Measurements from ENCODE around the gene NFIC. TPM values are rescaled to one million over a fixed set of nuclear protein-coding genes. Genes with fewer than 3 reads are reported as not detected.
A peak's percentile ranks its signal among the peaks of the same experiment; 100 is the strongest.
"Not testable (repeated sequence)": the region's sequence is repeated elsewhere in the genome, so short reads cannot be mapped to it uniquely, and the experiment has no call there.

The NFIC gene
- total RNA-seq, 1 donor from 2014 or later, result 8.4 TPM

- Histone ChIP-seq H3K36me3 (ENCODE audit: control insufficient read depth in 3 of 3, insufficient read depth in 3 of 3, low read length in 3 of 3) (peaks cover 2 to 8% (median 8%) of the 10 kb centered on the region in 3 donors), H3K27ac (ENCODE audit: low read depth, low read length) (peak overlapping the region; percentile 36), H3K4me3 (ENCODE audit: low read length in 3 of 3) (peak overlapping the region; percentile 75 to 87 (median 84)), H3K9ac (ENCODE audit: low read depth in 1 of 3, low read length in 3 of 3) (peak overlapping the region; percentile 77 to 90 (median 89)), H3K27me3 (ENCODE audit: control insufficient read depth in 3 of 3, insufficient read depth in 3 of 3, low read length in 3 of 3) (no peaks in the 10 kb centered on the region), H3K4me1 (ENCODE audit: control insufficient read depth in 3 of 3, insufficient read depth in 3 of 3, low read length in 3 of 3) (peaks cover 18 to 43% (median 22%) of the 10 kb centered on the region in 3 donors), H3K9me3 (ENCODE audit: control insufficient read depth in 3 of 3, low read length in 3 of 3) (no peaks in the 10 kb centered on the region)
These were observed 141.2 kb downstream of the NFIC start for GRCh38 chr19:3507371-3508120.

GRCh38 chr19:3508121-3508661, 141.8 kb downstream of the NFIC start:
- not testable (repeated sequence) for H3K4me3 ChIP-seq (ENCODE audit: low read length in 3 of 3)
- H3K4me1 ChIP-seq (ENCODE audit: control insufficient read depth in 3 of 3, insufficient read depth in 3 of 3, low read length in 3 of 3), result peaks cover 19 to 47% (median 23%) of the 10 kb centered on the region in 3 donors

GRCh38 chr19:3508771-3509535, 142.6 kb downstream of the NFIC start:
- Histone ChIP-seq H3K27ac (ENCODE audit: low read depth, low read length) (no peak overlapping the region), H3K9ac (ENCODE audit: low read depth in 1 of 3, low read length in 3 of 3) (no peak overlapping the region), H3K9me3 (ENCODE audit: control insufficient read depth in 3 of 3, low read length in 3 of 3) (no peaks in the 10 kb centered on the region), H3K4me3 (ENCODE audit: low read length in 3 of 3) (no peak overlapping the region), H3K36me3 (ENCODE audit: control insufficient read depth in 3 of 3, insufficient read depth in 3 of 3, low read length in 3 of 3) (peaks cover 2 to 8% (median 8%) of the 10 kb centered on the region in 3 donors), H3K27me3 (ENCODE audit: control insufficient read depth in 3 of 3, insufficient read depth in 3 of 3, low read length in 3 of 3) (no peaks in the 10 kb centered on the region), H3K4me1 (ENCODE audit: control insufficient read depth in 3 of 3, insufficient read depth in 3 of 3, low read length in 3 of 3) (peaks cover 22 to 55% (median 28%) of the 10 kb centered on the region in 3 donors)

More at GRCh38 chr19:3508121-3508661, 141.8 kb downstream of the NFIC start:
- H3K9me3 ChIP-seq (ENCODE audit: control insufficient read depth in 3 of 3, low read length in 3 of 3); H3K9ac ChIP-seq (ENCODE audit: low read depth in 1 of 3, low read length in 3 of 3); H3K36me3 ChIP-seq (ENCODE audit: control insufficient read depth in 3 of 3, insufficient read depth in 3 of 3, low read length in 3 of 3); H3K27me3 ChIP-seq (ENCODE audit: control insufficient read depth in 3 of 3, insufficient read depth in 3 of 3, low read length in 3 of 3); H3K27ac ChIP-seq (ENCODE audit: low read depth, low read length): not testable (repeated sequence)

- Histone ChIP-seq H3K27ac (ENCODE audit: low read depth, low read length) (no peak overlapping the region), H3K9ac (ENCODE audit: low read depth in 1 of 3, low read length in 3 of 3) (no peak overlapping the region), H3K4me3 (ENCODE audit: low read length in 3 of 3) (no peak overlapping the region), H3K36me3 (ENCODE audit: control insufficient read depth in 3 of 3, insufficient read depth in 3 of 3, low read length in 3 of 3) (peaks cover 2 to 8% (median 8%) of the 10 kb centered on the region in 3 donors), H3K9me3 (ENCODE audit: control insufficient read depth in 3 of 3, low read length in 3 of 3) (no peaks in the 10 kb centered on the region), H3K4me1 (ENCODE audit: control insufficient read depth in 3 of 3, insufficient read depth in 3 of 3, low read length in 3 of 3) (peaks cover 24 to 58% (median 28%) of the 10 kb centered on the region in 3 donors), H3K27me3 (ENCODE audit: control insufficient read depth in 3 of 3, insufficient read depth in 3 of 3, low read length in 3 of 3) (no peaks in the 10 kb centered on the region)
These were observed 143.2 kb downstream of the NFIC start for GRCh38 chr19:3509566-3509989.

- Histone ChIP-seq H3K27ac (ENCODE audit: low read depth, low read length) (no peak overlapping the region), H3K9me3 (ENCODE audit: control insufficient read depth in 3 of 3, low read length in 3 of 3) (no peaks in the 10 kb centered on the region), H3K9ac (ENCODE audit: low read depth in 1 of 3, low read length in 3 of 3) (no peak overlapping the region), H3K4me1 (ENCODE audit: control insufficient read depth in 3 of 3, insufficient read depth in 3 of 3, low read length in 3 of 3) (peaks cover 22 to 53% (median 27%) of the 10 kb centered on the region in 3 donors), H3K4me3 (ENCODE audit: low read length in 3 of 3) (no peak overlapping the region), H3K27me3 (ENCODE audit: control insufficient read depth in 3 of 3, insufficient read depth in 3 of 3, low read length in 3 of 3) (no peaks in the 10 kb centered on the region), H3K36me3 (ENCODE audit: control insufficient read depth in 3 of 3, insufficient read depth in 3 of 3, low read length in 3 of 3) (peaks cover 2 to 8% (median 8%) of the 10 kb centered on the region in 3 donors)
These were observed 144.3 kb downstream of the NFIC start for GRCh38 chr19:3510727-3511126.

- H3K9ac ChIP-seq (ENCODE audit: low read depth in 1 of 3, low read length in 3 of 3), result peak overlapping the region in 1 of 3 donors; percentile 8
- H3K27me3 ChIP-seq (ENCODE audit: control insufficient read depth in 3 of 3, insufficient read depth in 3 of 3, low read length in 3 of 3), result no peaks in the 10 kb centered on the region
- no peak overlapping the region for H3K27ac ChIP-seq (ENCODE audit: low read depth, low read length)
- H3K9me3 ChIP-seq (ENCODE audit: control insufficient read depth in 3 of 3, low read length in 3 of 3), result no peaks in the 10 kb centered on the region
- H3K36me3 ChIP-seq (ENCODE audit: control insufficient read depth in 3 of 3, insufficient read depth in 3 of 3, low read length in 3 of 3), result peaks cover 2 to 8% (median 8%) of the 10 kb centered on the region in 3 donors
- H3K4me1 ChIP-seq (ENCODE audit: control insufficient read depth in 3 of 3, insufficient read depth in 3 of 3, low read length in 3 of 3), result peaks cover 30 to 61% (median 34%) of the 10 kb centered on the region in 3 donors
- no peak overlapping the region for H3K4me3 ChIP-seq (ENCODE audit: low read length in 3 of 3)
These were observed 145.3 kb downstream of the NFIC start for GRCh38 chr19:3511506-3512251.

- H3K27ac ChIP-seq (ENCODE audit: low read depth, low read length), result no peak overlapping the region
- peaks cover 2 to 8% (median 8%) of the 10 kb centered on the region in 3 donors for H3K36me3 ChIP-seq (ENCODE audit: control insufficient read depth in 3 of 3, insufficient read depth in 3 of 3, low read length in 3 of 3)
- H3K9ac ChIP-seq (ENCODE audit: low read depth in 1 of 3, low read length in 3 of 3), result peak overlapping the region in 1 of 3 donors; percentile 25
- no peaks in the 10 kb centered on the region for H3K9me3 ChIP-seq (ENCODE audit: control insufficient read depth in 3 of 3, low read length in 3 of 3)
- H3K27me3 ChIP-seq (ENCODE audit: control insufficient read depth in 3 of 3, insufficient read depth in 3 of 3, low read length in 3 of 3), result no peaks in the 10 kb centered on the region
- peaks cover 29 to 56% (median 30%) of the 10 kb centered on the region in 3 donors for H3K4me1 ChIP-seq (ENCODE audit: control insufficient read depth in 3 of 3, insufficient read depth in 3 of 3, low read length in 3 of 3)
- no peak overlapping the region for H3K4me3 ChIP-seq (ENCODE audit: low read length in 3 of 3)
These were observed 146.3 kb downstream of the NFIC start for GRCh38 chr19:3512562-3513228.

- Histone ChIP-seq H3K9ac (ENCODE audit: low read depth in 1 of 3, low read length in 3 of 3) (peak overlapping the region in 1 of 3 donors; percentile 25), H3K4me1 (ENCODE audit: control insufficient read depth in 3 of 3, insufficient read depth in 3 of 3, low read length in 3 of 3) (peaks cover 27 to 54% (median 28%) of the 10 kb centered on the region in 3 donors), H3K4me3 (ENCODE audit: low read length in 3 of 3) (no peak overlapping the region)
These were observed 147.1 kb downstream of the NFIC start for GRCh38 chr19:3513229-3514140.

More at GRCh38 chr19:3513229-3514140, 147.1 kb downstream of the NFIC start:
- H3K27ac ChIP-seq (ENCODE audit: low read depth, low read length), result no peak overlapping the region
- no peaks in the 10 kb centered on the region for H3K27me3 ChIP-seq (ENCODE audit: control insufficient read depth in 3 of 3, insufficient read depth in 3 of 3, low read length in 3 of 3)
- no peaks in the 10 kb centered on the region for H3K9me3 ChIP-seq (ENCODE audit: control insufficient read depth in 3 of 3, low read length in 3 of 3)
- peaks cover 2 to 8% (median 8%) of the 10 kb centered on the region in 3 donors for H3K36me3 ChIP-seq (ENCODE audit: control insufficient read depth in 3 of 3, insufficient read depth in 3 of 3, low read length in 3 of 3)
